Fibroblast of skin of abdomen (primary cell): Measurements from ENCODE around the gene ADGRV1.
A peak's percentile ranks its signal among the peaks of the same experiment; 100 is the strongest.

ENCODE experiments used
- DNase-seq: peaks from one replicate; pipeline ENCODE4 v3.0.0-alpha.2; 2013

Gene ADGRV1

GRCh38 chr5:91143840-91144239 lies 585.2 kb downstream of the ADGRV1 start:
- no peak for DNase-seq

GRCh38 chr5:91144491-91145332 lies 586.1 kb downstream of the ADGRV1 start:
- no peak for DNase-seq

DNA sequence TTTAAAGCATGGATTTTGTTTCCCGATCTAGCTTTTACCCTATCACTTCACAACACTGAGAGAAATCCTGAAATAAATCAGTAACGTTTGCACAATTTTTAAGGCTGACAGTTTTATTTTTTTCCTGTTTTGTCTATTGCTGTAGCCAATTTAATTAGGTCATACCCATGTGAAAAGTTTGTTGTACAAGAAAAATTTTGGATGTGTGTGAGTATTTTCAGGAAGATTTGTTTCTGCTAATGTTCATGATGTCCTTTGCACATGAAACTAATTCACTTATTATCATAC lies 586.7 kb downstream of the ADGRV1 start:
- no peak for DNase-seq

DNA sequence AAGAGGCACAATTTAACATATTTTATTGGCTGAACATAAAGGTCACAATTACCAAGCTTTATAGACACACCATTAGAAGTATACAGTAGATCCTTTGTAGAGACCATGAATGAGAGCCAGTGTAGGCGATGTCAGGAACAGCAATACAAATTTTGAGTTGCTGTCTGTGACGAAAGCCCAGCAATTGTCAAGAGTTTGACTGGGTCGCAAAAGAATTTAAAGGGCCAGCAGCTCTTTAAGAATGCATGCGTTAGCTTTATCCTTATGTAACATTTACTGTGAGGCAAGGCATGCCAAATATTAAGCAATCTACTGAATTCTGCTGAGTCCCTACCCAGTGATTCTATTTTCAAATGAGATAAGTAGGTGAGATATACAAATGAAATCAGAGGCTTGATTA lies 587.6 kb downstream of the ADGRV1 start:
- DNase-seq: no peak

GRCh38 chr5:91146905-91147600 lies 588.5 kb downstream of the ADGRV1 start:
- no peak for DNase-seq

GRCh38 chr5:91150234-91150633 lies 591.6 kb downstream of the ADGRV1 start:
- no peak for DNase-seq

GRCh38 chr5:91150636-91151035 lies 592.0 kb downstream of the ADGRV1 start:
- DNase-seq: no peak

- DNase-seq: peak; percentile 90
These were observed 593.4 kb downstream of the ADGRV1 start for GRCh38 chr5:91151947-91152346.

- DNase-seq: no peak
These were observed 595.7 kb downstream of the ADGRV1 start for GRCh38 chr5:91154338-91154737.

- DNase-seq: no peak
These were observed 596.7 kb downstream of the ADGRV1 start for GRCh38 chr5:91155274-91155673.

- no peak for DNase-seq
These were observed 597.6 kb downstream of the ADGRV1 start for GRCh38 chr5:91156242-91156641.

GRCh38 chr5:91158011-91158410 lies 599.4 kb downstream of the ADGRV1 start:
- DNase-seq: no peak

GRCh38 chr5:91159647-91160046 lies 601.0 kb downstream of the ADGRV1 start:
- DNase-seq: no peak

GRCh38 chr5:91160714-91161285 lies 602.2 kb downstream of the ADGRV1 start:
- no peak for DNase-seq

DNA sequence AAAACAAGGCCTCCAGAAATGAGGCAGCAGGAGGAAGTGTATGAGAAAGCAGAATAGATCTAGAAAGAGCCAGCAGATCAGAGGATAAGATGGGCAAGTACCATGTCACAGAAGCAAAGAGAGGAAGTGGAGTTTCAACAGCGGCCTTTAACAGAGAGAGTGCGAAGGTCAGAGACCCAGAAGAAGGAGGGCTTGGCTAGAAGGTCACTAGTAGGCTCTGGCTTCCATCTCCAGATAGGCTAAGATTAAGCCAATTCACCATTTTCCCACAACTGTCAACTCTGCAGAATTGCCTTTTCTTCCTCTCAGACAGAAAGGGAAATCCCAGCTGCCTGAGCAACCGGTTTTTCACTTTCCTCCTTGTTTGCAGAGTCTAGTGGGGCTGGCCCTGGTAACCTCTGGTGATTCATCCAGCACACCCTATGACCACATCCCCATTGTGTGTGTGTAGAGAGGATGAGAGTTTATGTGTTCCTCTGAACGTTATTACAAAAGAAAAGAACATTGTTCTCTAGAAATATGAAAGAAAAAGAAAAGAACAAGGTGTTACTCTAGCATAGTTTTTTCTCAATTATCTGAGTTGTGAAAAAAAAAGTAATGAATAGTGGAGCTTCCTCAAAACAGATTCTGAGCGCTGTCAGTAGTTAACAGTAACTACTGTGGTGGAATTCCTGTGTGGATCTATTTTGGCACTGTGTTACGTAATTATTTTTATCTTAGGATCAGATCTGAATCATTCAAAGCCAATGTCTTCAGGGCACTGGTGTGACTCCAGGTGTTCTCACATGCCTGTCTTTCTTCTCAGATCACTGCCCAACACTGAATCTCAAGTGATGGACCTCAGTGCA lies 604.2 kb downstream of the ADGRV1 start:
- DNase-seq: peak; percentile 81

DNA sequence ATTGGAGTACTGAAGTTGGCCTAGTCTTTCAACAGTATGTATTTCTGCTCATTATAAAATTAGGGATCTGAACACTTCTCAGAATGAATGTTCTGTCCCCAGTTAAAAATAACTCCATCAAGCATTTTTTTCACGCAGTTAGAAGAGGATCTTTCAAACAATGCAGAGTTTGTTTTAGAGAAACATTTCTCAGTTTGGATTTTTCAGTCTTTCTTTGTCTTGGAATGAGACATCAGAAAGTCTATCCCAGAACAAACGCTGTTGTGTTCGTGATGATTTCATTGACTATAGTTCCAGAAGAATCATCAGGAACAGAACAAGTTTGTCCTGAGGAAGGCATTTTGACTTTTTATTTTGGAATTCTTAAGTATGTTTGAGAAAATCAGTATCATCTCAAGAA lies 605.8 kb downstream of the ADGRV1 start:
- DNase-seq: no peak

- peak; percentile 59 for DNase-seq
These were observed 607.6 kb downstream of the ADGRV1 start for GRCh38 chr5:91166059-91166807.

DNA sequence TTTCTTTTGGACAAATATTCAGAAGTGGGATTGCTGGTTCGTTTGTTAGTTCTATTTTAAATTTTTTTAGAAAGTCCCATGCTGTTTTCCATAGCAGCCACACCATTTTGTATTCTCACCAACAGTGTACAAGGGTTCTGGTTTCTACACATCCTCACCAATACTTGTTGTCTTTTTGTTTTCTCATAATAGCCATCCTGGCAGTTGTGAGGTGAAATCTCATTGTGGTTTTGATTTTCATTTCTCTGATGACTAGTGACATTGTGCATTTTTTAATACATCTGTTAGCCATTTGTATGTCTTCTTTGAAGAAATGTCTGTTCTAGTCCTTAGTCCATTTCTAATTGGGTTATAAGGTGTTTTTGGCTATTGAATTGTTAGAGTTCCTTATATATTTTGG lies 610.3 kb downstream of the ADGRV1 start:
- DNase-seq: no peak

- DNase-seq: peak; percentile 46
These were observed 611.7 kb downstream of the ADGRV1 start for GRCh38 chr5:91170266-91170665.

- DNase-seq: no peak
These were observed 612.7 kb downstream of the ADGRV1 start for GRCh38 chr5:91171322-91171721.

DNA sequence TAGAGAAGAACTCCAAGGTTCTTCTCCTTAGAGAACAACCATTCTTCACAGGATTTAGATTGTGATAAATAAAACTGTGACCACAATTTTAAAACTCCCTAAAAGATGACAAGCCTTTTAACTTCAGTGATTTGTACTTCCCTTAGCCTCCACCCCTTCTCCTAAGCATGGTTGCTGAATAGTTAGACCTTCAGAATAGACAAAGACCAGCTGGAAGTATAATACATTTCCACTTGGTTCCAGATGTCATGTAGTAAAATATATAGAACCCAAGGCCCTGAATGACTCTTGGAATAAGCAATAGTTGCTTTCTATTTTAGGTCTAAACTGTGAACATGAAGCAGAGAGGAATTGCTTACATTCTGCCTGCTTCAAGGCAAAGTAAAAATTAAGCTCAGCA lies 615.8 kb downstream of the ADGRV1 start:
- no peak for DNase-seq

DNA sequence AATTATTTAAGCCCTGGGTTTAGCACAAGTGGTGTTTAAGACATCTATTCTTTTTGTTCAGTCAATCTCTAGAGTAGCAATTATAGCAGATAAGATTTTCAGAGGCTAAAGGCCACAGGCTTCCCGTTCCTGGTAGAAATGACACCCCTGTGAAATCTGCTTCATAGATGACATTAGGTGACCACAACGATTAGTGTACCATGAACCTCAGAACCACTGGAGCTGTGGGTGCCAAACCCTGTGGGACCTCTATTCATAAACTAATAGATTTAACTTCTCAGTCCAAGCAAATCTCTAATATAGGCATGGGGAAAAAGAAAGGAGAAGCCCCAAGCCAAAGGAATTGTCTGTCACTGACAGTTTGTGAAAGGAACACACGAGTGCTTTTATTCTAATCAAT lies 617.1 kb downstream of the ADGRV1 start:
- no peak for DNase-seq
